GM12878 (cell line): ENCODE results near the gene PHC2. TPM values are rescaled to one million over a fixed set of nuclear protein-coding genes. Genes with fewer than 3 reads are reported as not detected.

ENCODE experiments used
- ATAC-seq: fragments of 200-7000 bp; cut with Tn5 transposase; 3 replicates; pipeline ENCODE4 v1.9.1; 2020; ENCODE audit warnings: mild to moderate bottlenecking, moderate library complexity
- BruUV-seq: library from RNA; stranded (reverse); fragments of 400-500 nt; replicated peaks from 2 replicates; lab custom pipeline; 2021; lab: Mats Ljungman, UMichigan
- CTCF ChIA-PET: fragments of 300-600 bp; sonication (Branson Sonifier 250); formaldehyde crosslinking; extraction: SDS; loops from one replicate; lab custom pipeline; 2021; ENCODE audit warnings: inconsistent platforms; lab: Yijun Ruan, JAX
- POLR2A ChIA-PET: fragments of 350-600 bp; formaldehyde crosslinking; extraction: SDS; loops from one replicate; lab custom pipeline; 2021; ENCODE audit warnings: inconsistent platforms; lab: Charles Lee
- RAD21 ChIA-PET: fragments of 300-600 bp; sonication (Branson Sonifier 250); formaldehyde crosslinking; loops from one replicate; lab custom pipeline; 2023; ENCODE audit warnings: antibody characterized with exemption; ENCODE audit not compliant: unreplicated experiment; lab: Charles Lee
- SMC1A ChIA-PET: fragments of 300-600 bp; sonication (Branson Sonifier 250); formaldehyde crosslinking; loops from one replicate; lab custom pipeline; 2023; ENCODE audit not compliant: unreplicated experiment, uncharacterized antibody; lab: Charles Lee
- DNase-seq: peaks from one replicate; pipeline ENCODE4 v3.0.0-alpha.2; 2011; ENCODE audit warnings: low read depth, low spot score
- FAIRE-seq: peaks from 3 replicates; lab custom pipeline; 2011; peaks lifted over from hg19 to GRCh38; lab: Jason Lieb, UNC
- H2AFZ ChIP-seq: 2 replicates; pipeline ENCODE4 v1.6.0; 2011; ENCODE audit warnings: low read depth, low read length, control low read depth; ENCODE audit not compliant: control insufficient read depth
- H3K27ac ChIP-seq: 2 replicates; pipeline ENCODE4 v1.5.1; 2011; ENCODE audit warnings: control low read depth; ENCODE audit not compliant: control insufficient read depth, insufficient read depth
- H3K27me3 ChIP-seq, 2 experiments: replicated peaks in 1 of 2; 2 replicates each; pipeline versions ENCODE4 v1.6.0 to v1.6.1; 2011; ENCODE audit warnings: low read length in 1 of 2; ENCODE audit not compliant: control insufficient read depth in 2 of 2, insufficient read depth in 2 of 2
- H3K36me3 ChIP-seq, 2 experiments: 2 replicates each; pipeline ENCODE4 v1.5.1; 2011; ENCODE audit warnings: low read length in 1 of 2; ENCODE audit not compliant: control insufficient read depth in 2 of 2, insufficient read depth in 2 of 2
- H3K4me1 ChIP-seq: 2 replicates; pipeline ENCODE4 v1.6.1; 2011; ENCODE audit warnings: mild to moderate bottlenecking, low read length, moderate library complexity, mixed read lengths; ENCODE audit not compliant: control insufficient read depth, insufficient read depth
- H3K4me2 ChIP-seq: 2 replicates; pipeline ENCODE4 v1.6.0; 2011; ENCODE audit warnings: control low read depth; ENCODE audit not compliant: control insufficient read depth, insufficient read depth
- H3K4me3 ChIP-seq: fragments of 200-600 bp; sonication (generic); 2 replicates; pipeline ENCODE4 v1.5.1; 2016
- H3K79me2 ChIP-seq: 2 replicates; pipeline ENCODE4 v1.6.0; 2011; ENCODE audit warnings: low read length; ENCODE audit not compliant: control insufficient read depth, insufficient read depth
- H3K9ac ChIP-seq: 2 replicates; pipeline ENCODE4 v1.8.0; 2011; ENCODE audit warnings: low read length, control low read depth, mixed read lengths; ENCODE audit not compliant: control insufficient read depth, insufficient read depth
- H3K9me3 ChIP-seq: replicated peaks from 3 replicates; pipeline ENCODE4 v1.5.1; 2011; ENCODE audit warnings: mild to moderate bottlenecking, low read length; ENCODE audit not compliant: control insufficient read depth, insufficient read depth
- H4K20me1 ChIP-seq: 2 replicates; pipeline ENCODE4 v1.6.0; 2011; ENCODE audit not compliant: control insufficient read depth, insufficient read depth
- CHD1 ChIP-seq: IDR thresholded peaks from 2 replicates; pipeline ENCODE4 v1.6.1; 2012; ENCODE audit warnings: low read depth, low read length, improper control_type of control experiment
- CHD2 ChIP-seq: IDR thresholded peaks from 2 replicates; pipeline ENCODE4 v1.6.1; 2011; ENCODE audit warnings: low read depth, low read length, improper control_type of control experiment, borderline replicate concordance
- JUND ChIP-seq: IDR thresholded peaks from 2 replicates; pipeline ENCODE4 v1.6.1; 2012; ENCODE audit warnings: low read depth, mild to moderate bottlenecking, low read length, improper control_type of control experiment, moderate library complexity
- MEF2B ChIP-seq: fragments of 450-650 bp; IDR thresholded peaks from 2 replicates; pipeline ENCODE4 v1.6.1; 2018; ENCODE audit warnings: mild to moderate bottlenecking, moderate library complexity; ENCODE audit not compliant: partially characterized antibody, poor library complexity, severe bottlenecking
- NR2C1 ChIP-seq: fragments of 450-650 bp; IDR thresholded peaks from 2 replicates; pipeline ENCODE4 v1.6.1; 2017; ENCODE audit warnings: antibody characterized with exemption, mild to moderate bottlenecking, moderate library complexity
- NRF1 ChIP-seq: conservative IDR thresholded peaks from 2 replicates; pipeline ENCODE4 v1.6.1; 2011; ENCODE audit warnings: mild to moderate bottlenecking, low read depth, low read length, improper control_type of control experiment
- PML ChIP-seq: IDR thresholded peaks from 2 replicates; pipeline ENCODE4 v1.6.1; 2012; ENCODE audit warnings: low read length, inconsistent platforms
- POLR2A ChIP-seq: IDR thresholded peaks from 2 replicates; pipeline ENCODE4 v1.6.1; 2011; ENCODE audit warnings: low read depth, mild to moderate bottlenecking, low read length
- RAD21 ChIP-seq: IDR thresholded peaks from 2 replicates; pipeline ENCODE4 v1.6.1; 2011; ENCODE audit warnings: mild to moderate bottlenecking, low read depth, low read length, moderate library complexity; ENCODE audit not compliant: insufficient read depth
- RB1 ChIP-seq: fragments of 450-650 bp; formaldehyde crosslinking; IDR thresholded peaks from 2 replicates; pipeline ENCODE4 v1.6.1; 2017; ENCODE audit warnings: mild to moderate bottlenecking, borderline replicate concordance
- SIN3A ChIP-seq: IDR thresholded peaks from 2 replicates; pipeline ENCODE4 v1.6.1; 2012; ENCODE audit warnings: low read depth, low read length, improper control_type of control experiment
- SPI1 ChIP-seq: IDR thresholded peaks from 2 replicates; pipeline ENCODE4 v1.6.1; 2011; ENCODE audit warnings: low read depth, mild to moderate bottlenecking, low read length, moderate library complexity, borderline replicate concordance; ENCODE audit not compliant: insufficient read depth
- ZNF217 ChIP-seq: fragments of 450-650 bp; IDR thresholded peaks from 2 replicates; pipeline ENCODE4 v1.6.1; 2017; ENCODE audit warnings: antibody characterized with exemption, mild to moderate bottlenecking
- ZZZ3 ChIP-seq: IDR thresholded peaks from 2 replicates; pipeline ENCODE4 v1.6.1; 2011; ENCODE audit warnings: low read depth; ENCODE audit not compliant: control insufficient read depth, insufficient read length
- WGBS: methylation state at CpG from one replicate; pipeline ENCODE4 v1.1.6; 2016; ENCODE audit warnings: low lambda C conversion rate; ENCODE audit not compliant: insufficient replicate concordance, insufficient coverage; ENCODE audit errors: missing lambda C conversion rate; 5-methylcytosine and 5-hydroxymethylcytosine counted together
- in situ Hi-C: fragments of 300-500 bp; cut with MboI; formaldehyde crosslinking; loops from 9 replicates; pipeline ENCODE4 v1.14.3; 2018; ENCODE audit warnings: mixed read lengths
- intact Hi-C: fragments of 100-400 bp; cut with micrococcal nuclease; formaldehyde crosslinking; loops from one replicate; pipeline ENCODE4 v1.14.2; 2022; ENCODE audit not compliant: unreplicated experiment
- polyA plus RNA-seq, 11 experiments: library from polyadenylated mRNA; depleted of rRNA in 4 of 11; unstranded in 6 of 11; stranded (reverse) in 5 of 11; fragments of >200 nt; fragmentation: Nextera tagmentation in 4 of 11; fragmentation: Illumina TruSeq in 1 of 11; extraction: Ambion mirVana in 4 of 11; extraction: Trizol in 1 of 11; gene quantifications; 1 replicate in 1 of 11; 2 replicates in 10 of 11; pipeline versions ENCODE4 v1.2.1 to v1.2.3, GENCODE V29; 2011 to 2016; ENCODE audit warnings: inconsistent platforms in 2 of 11, missing spikeins in 2 of 11, low read depth in 1 of 11
- total RNA-seq, 4 experiments: library from RNA; depleted of rRNA in 3 of 4; stranded (reverse); fragments of >200 nt in 3 of 4; fragmentation: Illumina TruSeq in 1 of 4; extraction: Trizol in 1 of 4; gene quantifications; 2 replicates each; pipeline versions ENCODE4 v1.2.1 to v1.2.3, GENCODE V29; 2013 to 2021
- TF ChIP-seq, protein P1 (sequence below): fragments of 450-650 bp; formaldehyde crosslinking; IDR thresholded peaks from 2 replicates; pipeline ENCODE4 v1.4.0; 2022; ENCODE audit warnings: mild to moderate bottlenecking, moderate library complexity
- TF ChIP-seq, protein P2 (sequence below): IDR thresholded peaks from 2 replicates; pipeline ENCODE4 v1.6.1; 2012; ENCODE audit warnings: mild to moderate bottlenecking, low read depth, low read length

The PHC2 gene
- total and polyA plus RNA-seq, 10 of the 15 experiments (the other 5 are each of a cell fraction or from before 2014, with no cell fraction given), result 2.0 to 35.9 (median 16.4) TPM

DNA sequence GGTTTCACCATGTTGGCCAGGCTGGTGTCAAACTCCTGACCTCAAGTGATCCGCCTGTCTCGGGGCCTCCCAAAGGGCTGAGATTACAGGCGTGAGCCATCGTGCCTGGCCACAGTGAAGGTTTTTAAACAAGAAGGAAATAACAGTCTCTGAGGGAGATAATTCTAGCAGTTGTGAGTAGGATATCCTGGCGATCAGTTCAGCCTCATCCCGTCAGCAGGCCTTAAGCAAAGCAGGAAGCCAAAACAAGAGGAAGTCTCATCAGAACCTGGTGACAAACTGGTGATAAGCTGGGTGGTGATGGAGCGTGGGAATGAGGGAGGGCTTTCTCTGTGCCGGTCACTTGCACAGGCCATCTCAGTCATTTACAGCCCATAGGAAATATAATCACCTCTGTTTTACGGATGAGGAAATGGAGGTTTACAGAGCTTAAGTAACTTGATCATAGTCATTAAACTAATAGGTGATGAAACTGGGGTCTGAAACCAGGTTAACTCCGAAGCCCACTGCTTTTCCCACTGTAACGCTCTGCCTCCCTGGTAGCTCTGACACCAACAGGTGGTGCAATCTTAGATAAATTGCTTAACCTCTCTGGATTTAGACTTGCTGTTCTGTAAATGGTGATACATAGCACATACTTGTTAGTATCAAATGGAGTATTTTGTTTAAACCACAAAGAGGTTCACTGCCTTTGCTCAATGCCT is 69.2 kb downstream of the PHC2 start:
- Histone ChIP-seq H3K36me3 (no peaks in the 10 kb centered on the region), H4K20me1 (no peaks in the 10 kb centered on the region), H3K27ac (no peak overlapping the region), H3K9me3 (no peaks in the 10 kb centered on the region), H3K4me3 (no peak overlapping the region), H3K79me2 (no peaks in the 10 kb centered on the region), H3K9ac (no peak overlapping the region), H3K4me1 (no peaks in the 10 kb centered on the region), H3K4me2 (no peak overlapping the region), H3K27me3 (no peaks in the 10 kb centered on the region), H2AFZ (no peak overlapping the region)
- FAIRE-seq (peak; percentile 13), DNase-seq (no peak), ATAC-seq (no peak)
- CTCF ChIA-PET, result interaction anchor here (0.7 to 4.3 kb wide), 3 partner anchors 65 to 428 kb away, joined by 3 to 47 read pairs (median 5); no protein-coding TSS in a partner anchor
- 69% methylated on average over 11 of the region's 11 CpGs for WGBS
- in situ Hi-C loops, result no loop called here
- no TSS peak for BruUV-seq
- RAD21 ChIA-PET, result interaction anchor here (0.8 kb wide), 1 partner anchor 66 kb away, joined by 4 read pairs; no protein-coding TSS in a partner anchor
- SMC1A ChIA-PET, result interaction anchor here (0.8 to 8.5 kb wide), 6 partner anchors 11 to 380 kb away, joined by 3 to 71 read pairs (median 4); partner anchors contain the start of gene ZSCAN20
- intact Hi-C loops, result no loop called here
- POLR2A ChIA-PET, result interaction anchor here (0.6 kb wide), 1 partner anchor 328 kb away, joined by 4 read pairs; no protein-coding TSS in a partner anchor
- TF ChIP-seq SIN3A, result no peak
- TF ChIP-seq ZNF217, result no peak
- TF ChIP-seq JUND, result no peak
- TF ChIP-seq, protein P1, sequence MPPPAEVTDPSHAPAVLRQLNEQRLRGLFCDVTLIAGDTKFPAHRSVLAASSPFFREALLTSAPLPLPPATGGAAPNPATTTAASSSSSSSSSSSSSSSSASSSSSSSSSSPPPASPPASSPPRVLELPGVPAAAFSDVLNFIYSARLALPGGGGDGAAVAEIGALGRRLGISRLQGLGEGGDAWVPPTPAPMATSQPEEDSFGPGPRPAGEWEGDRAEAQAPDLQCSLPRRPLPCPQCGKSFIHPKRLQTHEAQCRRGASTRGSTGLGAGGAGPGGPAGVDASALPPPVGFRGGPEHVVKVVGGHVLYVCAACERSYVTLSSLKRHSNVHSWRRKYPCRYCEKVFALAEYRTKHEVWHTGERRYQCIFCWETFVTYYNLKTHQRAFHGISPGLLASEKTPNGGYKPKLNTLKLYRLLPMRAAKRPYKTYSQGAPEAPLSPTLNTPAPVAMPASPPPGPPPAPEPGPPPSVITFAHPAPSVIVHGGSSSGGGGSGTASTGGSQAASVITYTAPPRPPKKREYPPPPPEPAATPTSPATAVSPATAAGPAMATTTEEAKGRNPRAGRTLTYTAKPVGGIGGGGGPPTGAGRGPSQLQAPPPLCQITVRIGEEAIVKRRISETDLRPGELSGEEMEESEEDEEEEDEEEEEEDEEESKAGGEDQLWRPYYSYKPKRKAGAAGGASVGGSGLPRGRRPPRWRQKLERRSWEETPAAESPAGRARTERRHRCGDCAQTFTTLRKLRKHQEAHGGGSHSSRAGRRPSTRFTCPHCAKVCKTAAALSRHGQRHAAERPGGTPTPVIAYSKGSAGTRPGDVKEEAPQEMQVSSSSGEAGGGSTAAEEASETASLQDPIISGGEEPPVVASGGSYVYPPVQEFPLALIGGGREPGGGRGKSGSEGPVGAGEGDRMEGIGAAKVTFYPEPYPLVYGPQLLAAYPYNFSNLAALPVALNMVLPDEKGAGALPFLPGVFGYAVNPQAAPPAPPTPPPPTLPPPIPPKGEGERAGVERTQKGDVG (CRISPR knock-in tag), result no peak
- TF ChIP-seq NR2C1, result no peak
- TF ChIP-seq, protein P2, sequence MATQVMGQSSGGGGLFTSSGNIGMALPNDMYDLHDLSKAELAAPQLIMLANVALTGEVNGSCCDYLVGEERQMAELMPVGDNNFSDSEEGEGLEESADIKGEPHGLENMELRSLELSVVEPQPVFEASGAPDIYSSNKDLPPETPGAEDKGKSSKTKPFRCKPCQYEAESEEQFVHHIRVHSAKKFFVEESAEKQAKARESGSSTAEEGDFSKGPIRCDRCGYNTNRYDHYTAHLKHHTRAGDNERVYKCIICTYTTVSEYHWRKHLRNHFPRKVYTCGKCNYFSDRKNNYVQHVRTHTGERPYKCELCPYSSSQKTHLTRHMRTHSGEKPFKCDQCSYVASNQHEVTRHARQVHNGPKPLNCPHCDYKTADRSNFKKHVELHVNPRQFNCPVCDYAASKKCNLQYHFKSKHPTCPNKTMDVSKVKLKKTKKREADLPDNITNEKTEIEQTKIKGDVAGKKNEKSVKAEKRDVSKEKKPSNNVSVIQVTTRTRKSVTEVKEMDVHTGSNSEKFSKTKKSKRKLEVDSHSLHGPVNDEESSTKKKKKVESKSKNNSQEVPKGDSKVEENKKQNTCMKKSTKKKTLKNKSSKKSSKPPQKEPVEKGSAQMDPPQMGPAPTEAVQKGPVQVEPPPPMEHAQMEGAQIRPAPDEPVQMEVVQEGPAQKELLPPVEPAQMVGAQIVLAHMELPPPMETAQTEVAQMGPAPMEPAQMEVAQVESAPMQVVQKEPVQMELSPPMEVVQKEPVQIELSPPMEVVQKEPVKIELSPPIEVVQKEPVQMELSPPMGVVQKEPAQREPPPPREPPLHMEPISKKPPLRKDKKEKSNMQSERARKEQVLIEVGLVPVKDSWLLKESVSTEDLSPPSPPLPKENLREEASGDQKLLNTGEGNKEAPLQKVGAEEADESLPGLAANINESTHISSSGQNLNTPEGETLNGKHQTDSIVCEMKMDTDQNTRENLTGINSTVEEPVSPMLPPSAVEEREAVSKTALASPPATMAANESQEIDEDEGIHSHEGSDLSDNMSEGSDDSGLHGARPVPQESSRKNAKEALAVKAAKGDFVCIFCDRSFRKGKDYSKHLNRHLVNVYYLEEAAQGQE, result no peak
- TF ChIP-seq CHD2, result no peak
- TF ChIP-seq MEF2B, result no peak
- TF ChIP-seq POLR2A, result no peak
- TF ChIP-seq NRF1, result no peak
- TF ChIP-seq ZZZ3, result no peak
- no peak for TF ChIP-seq RAD21
- TF ChIP-seq CHD1, result no peak
- TF ChIP-seq RB1, result no peak
- no peak for TF ChIP-seq SPI1
- no peak for TF ChIP-seq PML
